ENCODE results near the gene FNBP1.
"Not testable (repeated sequence)": the region's sequence is repeated elsewhere in the genome, so short reads cannot be mapped to it uniquely, and the experiment has no call there.

FNBP1 gene

GRCh38 chr9:130023994-130024596 is 18.9 kb downstream of the FNBP1 start:
- no peak for DNase-seq
- intact Hi-C loops (cut with DNase I) = no loop called here

GRCh38 chr9:130023144-130023787 is 19.7 kb downstream of the FNBP1 start:
- intact Hi-C loops (cut with DNase I) = no loop called here
- DNase-seq = no peak

GRCh38 chr9:130022566-130023143 is 20.3 kb downstream of the FNBP1 start:
- no peak for DNase-seq
- intact Hi-C loops (cut with DNase I) = no loop called here

- intact Hi-C loops (cut with DNase I); DNase-seq: not testable (repeated sequence)
Measured at GRCh38 chr9:130021842-130022241, 21.1 kb downstream of the FNBP1 start.

- DNase-seq = no peak
- intact Hi-C loops (cut with DNase I) = no loop called here
Measured at GRCh38 chr9:130021123-130021522, 21.9 kb downstream of the FNBP1 start.

- intact Hi-C loops (cut with DNase I) = no loop called here
Measured at GRCh38 chr9:130020618-130021017, 22.4 kb downstream of the FNBP1 start.

GRCh38 chr9:130018265-130018664 is 24.7 kb downstream of the FNBP1 start:
- intact Hi-C loops (cut with DNase I) = no loop called here
- no peak for DNase-seq

More at GRCh38 chr9:130020618-130021017, 22.4 kb downstream of the FNBP1 start:
- DNase-seq = no peak

DNA sequence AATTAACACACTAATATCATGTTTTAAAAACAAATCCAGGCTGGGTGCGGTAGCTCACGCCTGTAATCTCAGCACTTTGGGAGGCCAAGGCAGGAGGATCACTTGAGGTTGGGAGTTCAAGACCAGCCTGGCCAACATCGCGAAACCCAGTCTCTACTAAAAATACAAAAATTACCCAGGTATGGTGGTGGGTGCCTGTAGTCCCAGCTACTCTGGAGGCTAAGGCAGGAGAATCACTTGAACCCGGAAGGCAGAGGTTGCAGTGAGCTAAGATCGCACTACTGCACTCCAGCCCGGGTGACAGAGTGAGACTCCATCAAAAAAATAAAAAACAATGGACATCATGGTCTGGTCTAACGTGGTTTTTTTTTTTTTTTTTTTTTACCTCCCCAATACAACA is 25.5 kb downstream of the FNBP1 start:
- intact Hi-C loops (cut with DNase I); DNase-seq: not testable (repeated sequence)

DNA sequence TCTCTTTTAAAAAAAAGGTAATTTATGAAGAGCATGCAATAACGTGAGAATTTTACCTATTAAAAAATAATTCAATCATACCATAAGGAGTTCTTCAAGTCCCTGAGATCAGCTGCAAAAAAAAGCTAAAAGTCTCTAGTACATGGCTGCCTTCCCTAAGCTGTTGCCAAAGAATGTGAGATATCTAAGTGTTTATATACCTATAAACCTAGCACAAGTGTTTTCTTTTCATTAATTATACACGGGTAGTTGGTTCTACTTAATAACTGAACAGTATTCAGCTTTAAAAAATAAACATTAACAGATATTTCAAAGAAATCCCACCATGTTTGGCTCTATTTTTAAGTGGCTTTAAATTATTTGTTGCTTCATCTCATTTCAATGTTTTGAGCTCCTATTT is 25.9 kb downstream of the FNBP1 start:
- intact Hi-C loops (cut with DNase I) = no loop called here
- no peak for DNase-seq

GRCh38 chr9:130015353-130016019 is 27.5 kb downstream of the FNBP1 start:
- intact Hi-C loops (cut with DNase I) = no loop called here
- DNase-seq = no peak

- no peak for DNase-seq
- intact Hi-C loops (cut with DNase I) = no loop called here
Measured at GRCh38 chr9:130013326-130013725, 29.7 kb downstream of the FNBP1 start.

- DNase-seq = no peak
- intact Hi-C loops (cut with DNase I) = no loop called here
Measured at GRCh38 chr9:130010151-130010988, 32.6 kb downstream of the FNBP1 start.

GRCh38 chr9:130009546-130009945 is 33.4 kb downstream of the FNBP1 start:
- DNase-seq; intact Hi-C loops (cut with DNase I): not testable (repeated sequence)

- DNase-seq = no peak
- intact Hi-C loops (cut with DNase I) = no loop called here
Measured at GRCh38 chr9:130008538-130008937, 34.5 kb downstream of the FNBP1 start.

GRCh38 chr9:130006952-130007351 is 36.0 kb downstream of the FNBP1 start:
- peak in 1 of 10 donors; percentile 55 for DNase-seq
- intact Hi-C loops (cut with DNase I) = not testable (repeated sequence)

DNA sequence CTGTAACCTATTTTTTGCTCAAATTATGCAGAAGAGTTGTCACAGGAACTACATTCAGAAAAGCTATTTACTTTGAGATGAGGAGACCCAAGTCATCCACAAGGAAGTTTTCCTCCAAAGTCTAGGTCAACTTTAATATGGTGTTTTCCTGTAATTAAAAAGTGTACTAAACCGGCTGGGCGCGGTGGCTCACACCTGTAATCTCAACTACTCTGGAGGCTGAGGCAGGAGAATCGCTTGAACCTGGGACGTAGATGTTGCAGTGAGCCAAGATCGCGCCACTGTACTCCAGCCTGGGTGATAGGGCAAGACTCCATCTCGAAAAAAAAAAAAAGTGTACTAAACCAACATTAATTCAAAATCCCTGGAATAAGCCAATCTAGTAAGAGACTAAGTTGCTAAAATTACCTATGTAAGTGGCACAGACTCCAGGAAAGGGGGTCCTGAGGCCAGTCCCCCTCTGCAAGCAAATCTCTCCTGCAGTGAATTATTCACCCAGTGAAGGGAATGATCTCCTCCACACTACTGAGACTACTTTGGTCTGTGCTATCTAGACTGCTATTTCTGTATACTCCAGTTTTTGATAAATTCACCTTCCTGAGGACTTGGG is 38.9 kb downstream of the FNBP1 start:
- no peak for DNase-seq
- intact Hi-C loops (cut with DNase I) = no loop called here

- DNase-seq = peak in 3 of 10 donors; percentile 22 to 63 (median 28)
- intact Hi-C loops (cut with DNase I) = no loop called here
Measured at GRCh38 chr9:130002320-130002719, 40.7 kb downstream of the FNBP1 start.

- intact Hi-C loops (cut with DNase I) = no loop called here
- DNase-seq = no peak
Measured at GRCh38 chr9:130001190-130001589, 41.8 kb downstream of the FNBP1 start.

DNA sequence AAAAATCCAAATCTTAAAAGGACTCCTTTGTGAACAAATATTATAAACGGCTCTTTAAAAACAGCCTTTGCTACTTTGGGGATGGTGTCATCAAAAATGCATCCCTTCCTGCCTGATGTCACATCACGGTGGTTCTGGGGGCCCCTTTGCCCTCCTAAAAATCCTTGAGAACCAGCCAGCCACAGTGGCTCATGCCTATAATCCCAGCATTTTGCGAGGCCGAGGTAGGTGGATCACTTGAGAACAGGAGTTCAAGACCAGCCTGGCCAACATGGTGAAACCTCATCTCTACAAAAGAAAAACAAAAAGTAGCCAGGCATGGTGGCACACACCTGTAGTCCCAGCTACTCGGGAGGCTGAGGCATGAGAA is 43.9 kb downstream of the FNBP1 start:
- DNase-seq = no peak
- intact Hi-C loops (cut with DNase I) = no loop called here

GRCh38 chr9:129998491-129999140 is 44.4 kb downstream of the FNBP1 start:
- DNase-seq = peak in 1 of 10 donors; percentile 31
- intact Hi-C loops (cut with DNase I) = no loop called here

Measured in posterior cingulate gyrus (tissue), 11 donors.